ENCODE results near the gene AGO4.

Gene AGO4

GRCh38 chr1:35894656-35895055 lies 86.8 kb downstream of the AGO4 start:
- DNase-seq (ENCODE audit: low read depth) = no peak

- DNase-seq (ENCODE audit: low read depth) = no peak
Observed at GRCh38 chr1:35899941-35900340, 92.1 kb downstream of the AGO4 start.

- DNase-seq (ENCODE audit: low read depth) = no peak
Observed at GRCh38 chr1:35901235-35901634, 93.4 kb downstream of the AGO4 start.

- DNase-seq (ENCODE audit: low read depth) = no peak
Observed at GRCh38 chr1:35902671-35903070, 94.9 kb downstream of the AGO4 start.

All from T follicular helper cell (primary cell).